Measurements from ENCODE around the gene PDGFB.
A peak's percentile ranks its signal among the peaks of the same experiment; 100 is the strongest.

Gene PDGFB

DNA sequence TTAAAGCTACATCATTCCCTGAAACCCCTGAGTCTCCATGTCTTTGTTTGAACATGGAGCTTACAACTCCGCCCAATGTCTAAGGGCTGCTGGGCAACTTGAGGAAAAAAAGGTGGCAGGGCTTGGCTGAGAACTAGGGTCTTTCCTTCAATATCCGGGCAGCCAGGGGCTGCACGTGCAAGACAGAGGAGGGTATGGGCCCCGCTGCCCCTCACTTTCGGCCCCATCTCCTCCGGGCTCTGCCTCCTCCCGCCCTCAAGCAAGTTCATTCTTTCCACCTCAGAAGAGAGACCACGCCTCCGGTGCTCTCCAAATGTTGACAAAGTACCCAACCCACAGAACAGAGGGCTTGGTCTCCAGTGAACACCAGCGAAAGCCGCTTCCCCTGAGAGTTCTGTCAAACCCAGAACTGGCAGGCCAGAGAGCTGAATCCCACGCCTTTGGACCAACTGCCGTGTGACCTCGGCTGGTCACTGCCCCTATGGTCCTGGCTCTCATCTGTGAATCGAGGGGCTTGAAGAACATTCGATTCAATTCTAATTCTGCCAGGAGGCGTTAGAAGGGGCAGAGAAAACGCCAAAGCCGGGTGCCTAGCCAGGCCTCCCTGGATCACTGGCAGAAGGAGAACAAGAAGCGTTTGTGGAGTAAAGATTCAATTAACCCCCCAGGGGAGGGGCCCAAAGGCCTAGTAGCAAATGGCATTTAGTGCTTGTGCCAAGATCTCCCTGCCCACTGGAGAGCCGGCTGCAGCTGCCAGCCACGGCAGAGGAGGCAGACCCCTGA lies 7.3 kb downstream of the PDGFB start:
- in situ Hi-C loops (cut with HindIII; ENCODE audit: low sequenced_read_pairs): loop anchor here (5.0 kb wide), 1 partner anchor 80 kb away; the partner anchor contains the start of gene RPL3
- no peak for DNase-seq (ENCODE audit: low read depth)
- TF ChIP-seq, protein P1, sequence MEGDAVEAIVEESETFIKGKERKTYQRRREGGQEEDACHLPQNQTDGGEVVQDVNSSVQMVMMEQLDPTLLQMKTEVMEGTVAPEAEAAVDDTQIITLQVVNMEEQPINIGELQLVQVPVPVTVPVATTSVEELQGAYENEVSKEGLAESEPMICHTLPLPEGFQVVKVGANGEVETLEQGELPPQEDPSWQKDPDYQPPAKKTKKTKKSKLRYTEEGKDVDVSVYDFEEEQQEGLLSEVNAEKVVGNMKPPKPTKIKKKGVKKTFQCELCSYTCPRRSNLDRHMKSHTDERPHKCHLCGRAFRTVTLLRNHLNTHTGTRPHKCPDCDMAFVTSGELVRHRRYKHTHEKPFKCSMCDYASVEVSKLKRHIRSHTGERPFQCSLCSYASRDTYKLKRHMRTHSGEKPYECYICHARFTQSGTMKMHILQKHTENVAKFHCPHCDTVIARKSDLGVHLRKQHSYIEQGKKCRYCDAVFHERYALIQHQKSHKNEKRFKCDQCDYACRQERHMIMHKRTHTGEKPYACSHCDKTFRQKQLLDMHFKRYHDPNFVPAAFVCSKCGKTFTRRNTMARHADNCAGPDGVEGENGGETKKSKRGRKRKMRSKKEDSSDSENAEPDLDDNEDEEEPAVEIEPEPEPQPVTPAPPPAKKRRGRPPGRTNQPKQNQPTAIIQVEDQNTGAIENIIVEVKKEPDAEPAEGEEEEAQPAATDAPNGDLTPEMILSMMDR (IDR thresholded peaks at IDR 0.05; ENCODE audit: low read depth, low read length, missing control alignments): no peak
- no peak overlapping the region for H3K4me3 ChIP-seq (ENCODE audit: low read depth, low read length)

DNA sequence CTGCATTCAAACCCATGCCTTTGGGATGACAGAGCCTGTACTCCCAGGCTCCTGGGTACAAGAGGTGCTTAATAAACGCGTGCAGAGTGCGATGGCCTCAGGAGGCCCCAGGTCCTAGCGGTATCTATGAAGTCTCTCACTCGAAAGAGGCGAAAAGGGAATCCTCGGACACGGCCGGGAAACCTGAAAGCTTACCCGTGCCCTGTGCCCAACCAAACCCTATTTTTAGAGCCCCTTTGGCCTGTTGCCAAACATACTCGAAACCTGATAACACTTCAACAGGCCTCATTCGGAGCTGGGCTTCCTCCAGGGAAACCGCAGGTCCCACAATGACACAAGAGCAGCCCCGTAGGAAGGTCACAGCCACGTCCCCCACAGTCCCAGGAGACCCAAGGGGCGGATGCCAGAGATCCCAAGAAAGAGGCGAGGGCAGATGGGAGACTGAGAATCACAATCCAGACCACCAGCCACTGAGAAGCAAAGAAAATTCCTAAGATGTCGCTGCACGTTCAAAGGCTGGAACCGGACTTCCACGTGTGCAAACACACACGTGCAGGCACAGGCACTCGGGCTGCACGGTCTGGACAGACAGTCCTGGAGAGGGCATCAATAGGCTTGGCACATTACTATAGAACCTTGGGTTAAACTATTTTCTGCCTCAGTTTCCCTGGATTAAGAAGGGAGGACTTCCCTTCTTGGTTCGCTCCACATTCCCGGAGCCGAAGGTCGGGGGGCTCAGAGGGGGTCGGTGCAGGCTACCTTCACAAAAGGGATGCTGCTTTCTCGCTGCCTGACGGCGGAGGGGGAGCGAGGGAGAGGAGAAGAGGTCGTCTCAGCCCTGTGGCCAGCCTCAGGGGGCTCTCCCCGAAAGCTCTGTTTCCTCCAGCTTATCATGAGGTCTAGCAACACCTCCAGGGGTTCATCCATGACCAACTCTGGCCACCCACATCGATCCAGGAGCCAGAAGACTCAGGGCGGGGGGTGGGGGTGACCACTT lies 8.2 kb downstream of the PDGFB start:
- no peak for DNase-seq (ENCODE audit: low read depth)
- in situ Hi-C loops (cut with HindIII; ENCODE audit: low sequenced_read_pairs): loop anchor here (5.0 kb wide), 1 partner anchor 81 kb away; the partner anchor contains the start of gene RPL3
- TF ChIP-seq, protein P1 (IDR thresholded peaks at IDR 0.05; ENCODE audit: low read depth, low read length, missing control alignments): no peak
- no peak overlapping the region for H3K4me3 ChIP-seq (ENCODE audit: low read depth, low read length)

DNA sequence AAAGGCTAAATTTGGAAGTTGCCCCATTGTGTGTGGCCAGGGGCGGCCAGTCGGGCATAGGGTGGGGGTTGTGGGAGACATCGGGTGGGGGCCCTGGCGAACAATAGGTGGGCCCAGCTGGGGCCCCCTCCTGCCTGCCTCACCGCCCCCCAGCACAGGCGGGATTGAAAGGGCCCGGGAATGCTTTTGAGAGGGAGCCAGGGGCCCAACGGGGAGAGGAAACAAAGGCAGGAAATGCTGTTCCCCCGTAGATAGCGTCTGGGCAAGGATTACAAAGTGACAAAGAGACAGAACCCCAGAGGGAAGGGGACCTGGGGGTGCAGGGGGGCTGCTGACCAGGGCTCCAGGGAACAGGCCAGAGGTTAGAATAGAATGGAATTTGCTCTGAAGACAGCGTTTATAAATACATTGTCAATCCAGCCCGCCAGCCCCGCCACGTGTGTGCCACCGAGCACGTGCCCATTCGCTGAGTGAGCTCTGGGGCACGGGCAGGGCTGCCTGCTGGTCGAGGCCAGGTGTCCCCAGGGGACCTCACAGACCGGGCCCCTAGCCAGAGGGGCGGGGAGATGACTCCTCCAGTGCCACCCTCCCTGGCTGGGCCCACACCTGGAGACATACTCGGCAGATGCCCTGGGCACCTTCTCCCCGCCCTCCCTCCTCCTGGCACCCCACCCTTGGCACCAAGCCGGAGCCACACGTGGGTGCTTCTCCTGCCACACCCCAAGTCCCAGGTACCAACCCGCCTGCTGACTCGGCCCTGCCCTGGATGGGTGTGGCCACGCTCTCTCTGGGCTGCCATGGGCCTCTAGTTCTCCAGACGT lies 9.7 kb downstream of the PDGFB start:
- no peak for DNase-seq (ENCODE audit: low read depth)
- TF ChIP-seq, protein P1 (IDR thresholded peaks at IDR 0.05; ENCODE audit: low read depth, low read length, missing control alignments): no peak
- H3K4me3 ChIP-seq (ENCODE audit: low read depth, low read length): no peak overlapping the region
- in situ Hi-C loops (cut with HindIII; ENCODE audit: low sequenced_read_pairs): loop anchor here (5.0 kb wide), 1 partner anchor 82 kb away; the partner anchor contains the start of gene RPL3

DNA sequence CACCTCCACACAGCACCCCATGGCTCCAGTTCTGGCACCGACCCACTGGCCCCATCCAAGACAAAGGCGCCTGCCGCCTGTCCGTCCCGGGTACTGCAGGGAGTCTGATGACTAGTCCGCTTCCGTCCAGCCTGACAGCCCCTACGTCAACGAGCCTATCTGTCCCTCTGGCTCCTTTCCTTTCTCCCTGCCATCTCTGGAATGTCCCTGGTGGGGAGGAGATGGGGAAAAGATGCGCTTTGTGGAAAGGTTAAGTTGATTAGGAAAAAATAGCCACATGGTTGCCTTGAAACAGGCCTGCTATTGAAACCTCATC lies 10.4 kb downstream of the PDGFB start:
- peak; percentile 8 for DNase-seq (ENCODE audit: low read depth)
- TF ChIP-seq, protein P1 (IDR thresholded peaks at IDR 0.05; ENCODE audit: low read depth, low read length, missing control alignments): peak; percentile 20
- H3K4me3 ChIP-seq (ENCODE audit: low read depth, low read length): no peak overlapping the region
- in situ Hi-C loops (cut with HindIII; ENCODE audit: low sequenced_read_pairs): no loop called here

DNA sequence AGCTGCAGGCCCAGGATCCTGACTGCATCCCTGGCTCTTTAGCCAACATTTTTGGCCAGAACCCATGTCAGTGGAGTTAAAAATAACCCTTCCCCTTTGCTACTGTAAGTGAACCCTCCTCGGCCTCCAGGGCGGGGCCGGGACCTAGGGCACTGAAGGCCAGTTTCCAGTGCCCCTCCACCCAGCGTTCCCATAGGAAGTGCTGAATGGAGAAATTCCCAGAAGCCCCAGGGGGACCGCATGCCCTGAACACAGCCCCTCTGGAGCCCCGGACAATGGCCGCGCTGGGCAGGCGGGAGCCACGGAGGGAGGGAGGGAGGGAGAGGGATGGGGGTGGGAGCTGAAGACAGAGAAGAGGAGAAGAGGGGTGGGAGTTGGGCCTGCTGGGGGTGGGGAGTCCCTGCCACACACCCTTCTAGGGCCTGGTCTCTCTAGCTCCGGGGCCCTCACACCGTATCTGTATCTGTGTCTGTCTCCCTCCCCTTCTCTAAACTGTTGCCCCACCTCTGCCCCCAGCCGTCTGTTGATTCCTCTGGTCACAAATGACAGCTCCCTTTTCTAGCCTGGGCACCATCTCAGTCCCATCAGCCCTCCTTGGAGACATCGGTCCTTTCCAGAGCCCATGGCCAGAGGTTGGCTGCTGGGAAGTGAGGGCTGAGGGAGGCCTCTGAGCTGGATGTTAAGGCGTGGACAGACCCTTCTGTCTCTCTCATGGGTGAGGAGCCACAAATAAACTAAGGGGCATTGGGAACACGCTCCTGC lies 10.9 kb downstream of the PDGFB start:
- in situ Hi-C loops (cut with HindIII; ENCODE audit: low sequenced_read_pairs): no loop called here
- H3K4me3 ChIP-seq (ENCODE audit: low read depth, low read length): no peak overlapping the region
- TF ChIP-seq, protein P1 (IDR thresholded peaks at IDR 0.05; ENCODE audit: low read depth, low read length, missing control alignments): no peak
- no peak for DNase-seq (ENCODE audit: low read depth)

Measured in astrocyte of the cerebellum (primary cell).